PC-3 (cell line): ENCODE data around the gene RABIF. TPM values are rescaled to one million over a fixed set of nuclear protein-coding genes. Genes with fewer than 3 reads are reported as not detected.
"Not testable (repeated sequence)": the region's sequence is repeated elsewhere in the genome, so short reads cannot be mapped to it uniquely, and the experiment has no call there.

Experiments used
- ATAC-seq: fragments of 200-7000 bp; cut with Tn5 transposase; 2 replicates; pipeline ENCODE4 v1.9.1; 2020; ENCODE audit warnings: mild to moderate bottlenecking, moderate library complexity
- BruUV-seq: library from RNA; stranded (reverse); fragments of 400-500 nt; replicated peaks from 2 replicates; lab custom pipeline; 2021; lab: Mats Ljungman, UMichigan
- CTCF ChIA-PET: fragments of 300-600 bp; sonication (Branson Sonifier 250); formaldehyde crosslinking; loops from one replicate; lab custom pipeline; 2022; ENCODE audit warnings: antibody characterized with exemption; lab: Charles Lee
- POLR2A ChIA-PET: fragments of 300-600 bp; sonication (Branson Sonifier 250); formaldehyde crosslinking; loops from one replicate; lab custom pipeline; 2022; ENCODE audit warnings: antibody characterized with exemption; ENCODE audit not compliant: unreplicated experiment; lab: Charles Lee
- DNase-seq: peaks from one replicate; pipeline ENCODE4 v3.0.0-alpha.2; 2015
- H2AFZ ChIP-seq: fragments of 300-600 bp; sonication (generic); 2 replicates; pipeline ENCODE4 v1.6.0; 2016; ENCODE audit warnings: antibody characterized with exemption, low read length
- H3F3A ChIP-seq: fragments of 300-600 bp; sonication (generic); one replicate; pipeline ENCODE4 v1.6.0; 2017; ENCODE audit warnings: antibody characterized with exemption, low read length, control low read depth, mild to moderate bottlenecking; ENCODE audit not compliant: unreplicated experiment
- H3K27ac ChIP-seq: fragments of 300-600 bp; sonication (generic); 2 replicates; pipeline ENCODE4 v1.5.1; 2016; ENCODE audit warnings: mild to moderate bottlenecking, low read length
- H3K27me3 ChIP-seq: fragments of 300-600 bp; sonication (generic); 2 replicates; pipeline ENCODE4 v1.6.1; 2016; ENCODE audit warnings: low read length, mixed read lengths
- H3K36me3 ChIP-seq: fragments of 300-600 bp; sonication (generic); 2 replicates; pipeline ENCODE4 v1.6.1; 2016; ENCODE audit warnings: low read depth, mixed run types, low read length, mixed read lengths
- H3K4me1 ChIP-seq: fragments of 300-600 bp; sonication (generic); 2 replicates; pipeline ENCODE4 v1.5.1; 2016; ENCODE audit warnings: low read length; ENCODE audit not compliant: insufficient read depth
- H3K4me2 ChIP-seq: fragments of 300-600 bp; sonication (generic); 2 replicates; pipeline ENCODE4 v1.6.0; 2016; ENCODE audit warnings: low read length
- H3K4me3 ChIP-seq: fragments of 300-600 bp; sonication (generic); 2 replicates; pipeline ENCODE4 v1.5.1; 2016; ENCODE audit warnings: mild to moderate bottlenecking, low read length, mixed read lengths
- H3K79me2 ChIP-seq: fragments of 300-600 bp; sonication (generic); 2 replicates; pipeline ENCODE4 v1.6.1; 2017; ENCODE audit warnings: low read length, mixed read lengths
- H3K9ac ChIP-seq: fragments of 300-600 bp; sonication (generic); 2 replicates; pipeline ENCODE4 v1.6.0; 2016; ENCODE audit warnings: mild to moderate bottlenecking, low read length
- H3K9me2 ChIP-seq: fragments of 300-600 bp; sonication (generic); replicated peaks from 2 replicates; pipeline ENCODE4 v1.6.1; 2016; ENCODE audit warnings: mixed run types, low read length, mixed read lengths
- H3K9me3 ChIP-seq: fragments of 300-600 bp; sonication (generic); 2 replicates; pipeline ENCODE4 v1.6.1; 2016; ENCODE audit warnings: low read length, mixed read lengths
- H4K20me1 ChIP-seq: fragments of 300-600 bp; sonication (generic); 2 replicates; pipeline ENCODE4 v1.6.1; 2016; ENCODE audit warnings: low read length, mixed read lengths
- CTCF ChIP-seq: fragments of 300-600 bp; sonication (generic); conservative IDR thresholded peaks from 2 replicates; pipeline ENCODE4 v1.5.1; 2017; ENCODE audit warnings: antibody characterized with exemption, low read depth, mild to moderate bottlenecking, low read length
- EZH2 ChIP-seq: fragments of 300-600 bp; sonication (generic); IDR thresholded peaks from one replicate; pipeline ENCODE4 v1.6.1; 2017; ENCODE audit warnings: antibody characterized with exemption, mild to moderate bottlenecking, low read length; ENCODE audit not compliant: unreplicated experiment
- EZH2phosphoT487 ChIP-seq: fragments of 300-600 bp; sonication (generic); IDR thresholded peaks from 2 replicates; pipeline ENCODE4 v1.6.1; 2018; ENCODE audit warnings: mild to moderate bottlenecking, antibody characterized with exemption, low read length, borderline replicate concordance
- intact Hi-C: fragments of 100-400 bp; cut with micrococcal nuclease; formaldehyde crosslinking; loops from 2 replicates; pipeline ENCODE4 v1.9.0; 2023
- total RNA-seq: library from RNA; depleted of rRNA; stranded (reverse); fragments of >200 nt; gene quantifications from 2 replicates; pipeline ENCODE4 v1.2.3, GENCODE V29; 2014; rRNA removed

The RABIF gene
- total RNA-seq, 1 experiment from 2014 or later: 15.5 TPM

- intact Hi-C loops: no loop called here
- H4K20me1 ChIP-seq: no peaks in the 10 kb centered on the region
- POLR2A ChIA-PET: no interaction called here
- H3K79me2 ChIP-seq: no peaks in the 10 kb centered on the region
- H3K27ac ChIP-seq: no peak overlapping the region
- H3K4me3 ChIP-seq: no peak overlapping the region
- H3K9me3 ChIP-seq: no peaks in the 10 kb centered on the region
- BruUV-seq: no TSS peak
- CTCF ChIA-PET: no interaction called here
- no peak overlapping the region for H3K9ac ChIP-seq
- H3K4me2 ChIP-seq: no peak overlapping the region
- no peaks in the 10 kb centered on the region for H3K9me2 ChIP-seq
- no peaks in the 10 kb centered on the region for H3F3A ChIP-seq
- DNase-seq (peak; percentile 35), ATAC-seq (peak; percentile 34; the same call in 1 of the 2 replicates)
- peaks cover 16% of the 10 kb centered on the region; the same call in 1 of the 2 replicates for H3K4me1 ChIP-seq
- H2AFZ ChIP-seq: no peak overlapping the region
- TF ChIP-seq EZH2phosphoT487: no peak
- no peak for TF ChIP-seq EZH2
- TF ChIP-seq CTCF: no peak
- H3K27me3 ChIP-seq: no peaks in the 10 kb centered on the region
- no peaks in the 10 kb centered on the region for H3K36me3 ChIP-seq
Observed at GRCh38 chr1:202834771-202835547, 54.0 kb downstream of the RABIF start.

GRCh38 chr1:202831906-202832305, 57.0 kb downstream of the RABIF start:
- Histone ChIP-seq H3F3A (no peaks in the 10 kb centered on the region), H3K9me2 (no peaks in the 10 kb centered on the region), H2AFZ (no peak overlapping the region), H3K36me3 (no peaks in the 10 kb centered on the region), H3K27me3 (no peaks in the 10 kb centered on the region), H3K27ac (no peak overlapping the region), H3K4me2 (no peak overlapping the region), H3K79me2 (no peaks in the 10 kb centered on the region), H3K9ac (no peak overlapping the region), H3K4me3 (no peak overlapping the region), H3K9me3 (no peaks in the 10 kb centered on the region), H3K4me1 (peaks cover 14% of the 10 kb centered on the region; the same call in 1 of the 2 replicates), H4K20me1 (no peaks in the 10 kb centered on the region)
- ATAC-seq: no peak
- TF ChIP-seq EZH2 (no peak), CTCF (no peak), EZH2phosphoT487 (no peak)
- CTCF ChIA-PET: no interaction called here
- no TSS peak for BruUV-seq
- POLR2A ChIA-PET: no interaction called here
- DNase-seq: no peak
- intact Hi-C loops: no loop called here

GRCh38 chr1:202829223-202829622, 59.7 kb downstream of the RABIF start:
- ATAC-seq, DNase-seq, CTCF ChIA-PET: not testable (repeated sequence)

More at GRCh38 chr1:202829223-202829622, 59.7 kb downstream of the RABIF start:
- intact Hi-C loops, H3K9me2 ChIP-seq, POLR2A ChIA-PET, H3F3A ChIP-seq, H3K9me3 ChIP-seq, BruUV-seq, H3K79me2 ChIP-seq, H4K20me1 ChIP-seq, H3K27ac ChIP-seq, H3K36me3 ChIP-seq, H3K4me1 ChIP-seq, H3K4me3 ChIP-seq, H3K4me2 ChIP-seq, H2AFZ ChIP-seq, H3K9ac ChIP-seq, H3K27me3 ChIP-seq: not testable (repeated sequence)

Other genes with a start within 250 kb of the RABIF start
- gene SYT2, start 178.7 kb downstream of the RABIF start, total RNA-seq: not detected in 2 replicates
- gene KDM5B, start 80.7 kb downstream of the RABIF start, total RNA-seq: 41.4 and 42.6 TPM in 2 replicates
- 0.26 and 1.7 TPM in 2 replicates for gene PCAT6, start 78.2 kb downstream of the RABIF start, total RNA-seq
- gene KLHL12, start 38.1 kb upstream of the RABIF start, total RNA-seq: 25.2 and 26.7 TPM in 2 replicates
- gene ADIPOR1, start 69.2 kb upstream of the RABIF start, total RNA-seq: 137 and 150 TPM in 2 replicates
- 58.7 and 66.2 TPM in 2 replicates for gene CYB5R1, start 78.1 kb upstream of the RABIF start, total RNA-seq
- 119 and 122 TPM in 2 replicates for gene TMEM183A, start 118.2 kb upstream of the RABIF start, total RNA-seq
- 3.4 and 12.1 TPM in 2 replicates for gene PPFIA4, start 137.3 kb upstream of the RABIF start, total RNA-seq
- not detected in 2 replicates for gene MYOG, start 196.9 kb upstream of the RABIF start, total RNA-seq
- 1.4 and 3.9 TPM in 2 replicates for gene ADORA1, start 238.6 kb upstream of the RABIF start, total RNA-seq